Right atrium auricular region (tissue), 2 donors: ENCODE data around the gene IFNAR1. TPM values are rescaled to one million over a fixed set of nuclear protein-coding genes. Genes with fewer than 3 reads are reported as not detected.

ENCODE experiments used
- DNase-seq: peaks from one replicate; pipeline ENCODE4 v3.0.0-alpha.2; 2019; ENCODE audit warnings: low spot score
- H3K27ac ChIP-seq, 2 donors: fragments of 200-600 bp; sonication (generic); 1 replicate in 1 of 2; 2 replicates in 1 of 2; pipeline ENCODE4 v1.5.1; 2016 to 2019
- H3K27me3 ChIP-seq, 2 donors: fragments of 200-600 bp; sonication (generic); one replicate each; pipeline versions ENCODE4 v1.5.1 to v1.6.0; 2017 to 2019
- H3K36me3 ChIP-seq: fragments of 200-600 bp; sonication (generic); one replicate; pipeline ENCODE4 v1.5.1; 2016
- H3K4me1 ChIP-seq, 2 donors: fragments of 200-600 bp; sonication (generic); one replicate each; pipeline versions ENCODE4 v1.5.1 to v1.6.0; 2017 to 2019
- H3K4me3 ChIP-seq, 2 donors: fragments of 200-600 bp; sonication (generic); 1 replicate in 1 of 2; 2 replicates in 1 of 2; pipeline ENCODE4 v1.5.1; 2017 to 2019; ENCODE audit warnings: mild to moderate bottlenecking in 1 of 2, moderate library complexity in 1 of 2
- H3K9me3 ChIP-seq, 2 donors: fragments of 200-600 bp; sonication (generic); one replicate each; pipeline ENCODE4 v1.5.1; 2019
- CTCF ChIP-seq, 2 donors: fragments of 200-600 bp; sonication (generic); IDR thresholded peaks; one replicate each; pipeline ENCODE4 v1.5.1; 2019; ENCODE audit warnings: antibody characterized with exemption in 2 of 2
- total RNA-seq, 2 donors: library from RNA; depleted of rRNA; stranded (reverse); fragments of >200 nt; gene quantifications; one replicate each; pipeline ENCODE4 v1.1.0, GENCODE V29; 2016

IFNAR1 gene
- total RNA-seq, 2 donors from 2014 or later = 20.0 to 24.6 TPM

- Histone ChIP-seq H3K36me3 (no peaks in the 10 kb centered on the region), H3K27ac (no peak overlapping the region), H3K9me3 (no peaks in the 10 kb centered on the region), H3K4me3 (no peak overlapping the region), H3K4me1 (no peaks in the 10 kb centered on the region), H3K27me3 (no peaks in the 10 kb centered on the region)
- TF ChIP-seq CTCF (IDR thresholded peaks at IDR 0.05) = no peak
- peak; percentile 32 for DNase-seq
These were observed 18.8 kb upstream of the IFNAR1 start for GRCh38 chr21:33305938-33306337.

GRCh38 chr21:33308586-33309490 lies 15.9 kb upstream of the IFNAR1 start:
- no peaks in the 10 kb centered on the region for H3K27me3 ChIP-seq
- H3K4me1 ChIP-seq = no peaks in the 10 kb centered on the region
- H3K36me3 ChIP-seq = no peaks in the 10 kb centered on the region
- no peak overlapping the region for H3K27ac ChIP-seq
- TF ChIP-seq CTCF (IDR thresholded peaks at IDR 0.05) = no peak
- no peaks in the 10 kb centered on the region for H3K9me3 ChIP-seq
- peak; percentile 56 for DNase-seq
- no peak overlapping the region for H3K4me3 ChIP-seq

GRCh38 chr21:33309778-33310177 lies 15.0 kb upstream of the IFNAR1 start:
- no peak for DNase-seq
- H3K4me3 ChIP-seq = no peak overlapping the region
- TF ChIP-seq CTCF (IDR thresholded peaks at IDR 0.05) = no peak
- no peaks in the 10 kb centered on the region for H3K27me3 ChIP-seq
- H3K4me1 ChIP-seq = no peaks in the 10 kb centered on the region
- no peaks in the 10 kb centered on the region for H3K9me3 ChIP-seq
- H3K27ac ChIP-seq = no peak overlapping the region
- no peaks in the 10 kb centered on the region for H3K36me3 ChIP-seq

- no peaks in the 10 kb centered on the region for H3K4me1 ChIP-seq
These were observed 12.6 kb upstream of the IFNAR1 start for GRCh38 chr21:33312121-33312520.

GRCh38 chr21:33313183-33313582 lies 11.6 kb upstream of the IFNAR1 start:
- Histone ChIP-seq H3K4me1 (no peaks in the 10 kb centered on the region), H3K9me3 (no peaks in the 10 kb centered on the region), H3K27me3 (no peaks in the 10 kb centered on the region), H3K27ac (no peak overlapping the region), H3K4me3 (no peak overlapping the region), H3K36me3 (no peaks in the 10 kb centered on the region)
- no peak for DNase-seq
- TF ChIP-seq CTCF (IDR thresholded peaks at IDR 0.05) = no peak

More at GRCh38 chr21:33312121-33312520, 12.6 kb upstream of the IFNAR1 start:
- H3K27ac ChIP-seq = no peak overlapping the region
- H3K9me3 ChIP-seq = no peaks in the 10 kb centered on the region
- TF ChIP-seq CTCF (IDR thresholded peaks at IDR 0.05) = no peak
- no peaks in the 10 kb centered on the region for H3K27me3 ChIP-seq
- H3K4me3 ChIP-seq = no peak overlapping the region
- DNase-seq = no peak
- H3K36me3 ChIP-seq = no peaks in the 10 kb centered on the region
